ENCODE measurements around the gene PCARE. TPM values are rescaled to one million over a fixed set of nuclear protein-coding genes. Genes with fewer than 3 reads are reported as not detected.

The PCARE gene
- total and polyA plus RNA-seq, 2 of the 8 experiments (the other 6 are each of a cell fraction or from before 2014, with no cell fraction given) = not detected

DNA sequence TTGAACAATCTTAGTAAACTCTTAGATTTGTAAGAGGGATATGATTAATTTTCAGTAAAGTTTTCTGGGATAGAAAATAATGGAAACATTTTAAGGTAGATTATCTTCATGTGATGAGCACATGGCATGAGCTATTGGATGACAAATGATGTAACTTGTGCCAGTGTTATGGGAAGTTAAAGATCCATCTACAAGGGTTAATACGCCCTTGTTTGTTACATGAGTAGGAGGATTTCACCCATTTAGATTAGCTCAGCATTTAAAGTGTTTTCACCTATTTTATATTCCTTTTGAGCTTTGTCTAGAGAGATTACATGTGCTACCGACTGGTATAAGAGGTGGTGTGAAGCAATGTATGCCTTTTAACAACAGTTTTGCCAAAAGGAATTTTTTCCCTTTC, 46.5 kb upstream of the PCARE start:
- POLR2A ChIA-PET (ENCODE audit: partially characterized antibody) = no interaction called here
- no peak for TF ChIP-seq TBP (IDR thresholded peaks at IDR 0.05; ENCODE audit: low read depth, low read length)
- TF ChIP-seq PHF8 (conservative IDR thresholded peaks at IDR 0.05; ENCODE audit: low read depth, low read length) = no peak
- no peak for TF ChIP-seq POLR2A (IDR thresholded peaks at IDR 0.05; ENCODE audit: control extremely low read depth in 1 of 2, low read depth in 2 of 2, low read length in 2 of 2)
- TF ChIP-seq CEBPB (IDR thresholded peaks at IDR 0.05; ENCODE audit: low read depth, low read length) = no peak
- no peak for TF ChIP-seq JUN (IDR thresholded peaks at IDR 0.05; ENCODE audit: low read depth, low read length)
- TF ChIP-seq GTF2F1 (IDR thresholded peaks at IDR 0.05; ENCODE audit: borderline replicate concordance, low read depth, low read length) = no peak
- TF ChIP-seq JUND (IDR thresholded peaks at IDR 0.05; ENCODE audit: low read length) = no peak
- TF ChIP-seq NANOG (IDR thresholded peaks at IDR 0.05; ENCODE audit: insufficient read depth, low read depth, low read length, poor library complexity, severe bottlenecking) = no peak
- no peak for TF ChIP-seq SUZ12 (IDR thresholded peaks at IDR 0.05; ENCODE audit: low read length)
- no peak for TF ChIP-seq RNF2 (IDR thresholded peaks at IDR 0.05; ENCODE audit: borderline replicate concordance, low read depth, low read length, missing control alignments, poor library complexity, severe bottlenecking)
- no peak for TF ChIP-seq TEAD4 (IDR thresholded peaks at IDR 0.05; ENCODE audit: low read depth, low read length)
- TF ChIP-seq ZNF274 (IDR thresholded peaks at IDR 0.05; ENCODE audit: borderline replicate concordance, extremely low read depth, low read length) = no peak
- TF ChIP-seq SP2 (IDR thresholded peaks at IDR 0.05; ENCODE audit: low read length) = no peak
- TF ChIP-seq TCF12 (IDR thresholded peaks at IDR 0.05; ENCODE audit: low read depth, low read length) = no peak
- no peak for TF ChIP-seq MAFK (IDR thresholded peaks at IDR 0.05; ENCODE audit: low read depth, low read length)

More for the DNA sequence above, 46.5 kb upstream of the PCARE start:
- Histone ChIP-seq H2BK20ac (ENCODE audit: low read length) (no peak overlapping the region), H4K91ac (replicated peaks; ENCODE audit: insufficient read length, low read length) (no peak overlapping the region), H3K23ac (ENCODE audit: insufficient read length) (no peak overlapping the region), H3K79me2 (ENCODE audit: control insufficient read depth in 1 of 2, insufficient read depth in 2 of 2, low read length in 2 of 2) (no peaks in the 10 kb centered on the region), H3K18ac (ENCODE audit: extremely low read depth, low read length) (no peak overlapping the region), H3K4me3 (ENCODE audit: extremely low read depth in 1 of 4, insufficient read depth in 2 of 4, low read depth in 3 of 4, low read length in 4 of 4) (no peak overlapping the region), H3K79me1 (ENCODE audit: low read depth, low read length) (no peaks in the 10 kb centered on the region), H4K20me1 (replicated peaks in 1 of 2; ENCODE audit: control insufficient read depth in 1 of 2, insufficient read depth in 2 of 2, low read length in 2 of 2) (no peaks in the 10 kb centered on the region), H3K27me3 (replicated peaks in 1 of 4; ENCODE audit: control insufficient read depth in 3 of 4, extremely low read depth in 1 of 4, insufficient read depth in 3 of 4, low read length in 3 of 4) (peaks cover 11 to 16% (median 13%) of the 10 kb centered on the region in 4 experiments), H2AFZ (ENCODE audit: low read length) (no peak overlapping the region), H2BK120ac (replicated peaks; ENCODE audit: low read depth, low read length) (no peak overlapping the region), H2AK5ac (ENCODE audit: low read depth, low read length) (no peak overlapping the region), H3K4me1 (replicated peaks in 1 of 4; ENCODE audit: control insufficient read depth in 3 of 4, insufficient read depth in 4 of 4, low read length in 3 of 4) (peaks cover 0 to 5% (median 0%) of the 10 kb centered on the region in 4 experiments; a peak in 1 of 7 replicates), H3K27ac (ENCODE audit: low read depth, low read length) (no peak overlapping the region), H4K8ac (ENCODE audit: extremely low read depth, insufficient read depth, low read length) (no peak overlapping the region), H3K9me3 (ENCODE audit: insufficient read depth in 2 of 2, low read depth in 1 of 2, low read length in 1 of 2) (no peaks in the 10 kb centered on the region), H2BK12ac (ENCODE audit: low read depth, low read length) (no peak overlapping the region), H3K14ac (ENCODE audit: insufficient read length) (no peak overlapping the region), H3K4me2 (ENCODE audit: insufficient read depth in 1 of 2, low read depth in 2 of 2, low read length in 2 of 2) (no peak overlapping the region), H3K56ac (replicated peaks; ENCODE audit: insufficient read length, low read depth, low read length) (no peak overlapping the region), H3K36me3 (ENCODE audit: control insufficient read depth in 2 of 4, insufficient read depth in 4 of 4, low read length in 3 of 4) (no peaks in the 10 kb centered on the region; a peak in 1 of 8 replicates), H4K5ac (ENCODE audit: insufficient read length, low read depth, low read length) (no peak overlapping the region), H2BK5ac (ENCODE audit: low read depth, low read length) (no peak overlapping the region), H3K23me2 (ENCODE audit: low read depth, low read length) (peaks cover 3% of the 10 kb centered on the region; the same call in 1 of the 2 replicates), H3K4ac (replicated peaks; ENCODE audit: insufficient read length, low read depth, low read length) (no peak overlapping the region), H3K9ac (replicated peaks in 1 of 4; ENCODE audit: extremely low read depth in 1 of 4, low read depth in 3 of 4, low read length in 3 of 4) (no peak overlapping the region), H2BK15ac (ENCODE audit: low read length) (no peak overlapping the region)
- no peak for FAIRE-seq
- CTCF ChIA-PET (ENCODE audit: partially characterized antibody) = no interaction called here
- WGBS, 2 experiments (ENCODE audit: extremely low coverage in 1 of 2, insufficient coverage in 1 of 2, insufficient read length in 1 of 2, insufficient replicate concordance in 2 of 2, low coverage in 1 of 2, low lambda C conversion rate in 2 of 2, missing lambda C conversion rate in 1 of 2) = 90% methylated on average over 2 of the region's 2 CpGs; no CpG with 5 or more reads in 1 of the 2 experiments
- no peak for DNase-seq (ENCODE audit: low read depth in 1 of 2, low spot score in 2 of 2)

All from H1 (cell line).